Stimulated activated CD8-positive, alpha-beta memory T cell treated with anti-CD3 and anti-CD28 coated beads, Interleukin-12 subunit alpha, Interleukin-12 subunit beta, amount 100 ng/mL, for 24 hours (primary cell): ENCODE data around the gene SPATA45.

Experiments used
- DNase-seq: peaks from one replicate; pipeline ENCODE4 v3.0.0-alpha.2; 2020; ENCODE audit errors: extremely low read depth

SPATA45 gene

GRCh38 chr1:212828395-212828794, 19.1 kb downstream of the SPATA45 start:
- no peak for DNase-seq

GRCh38 chr1:212827831-212828278, 19.6 kb downstream of the SPATA45 start:
- no peak for DNase-seq

- no peak for DNase-seq
Observed at GRCh38 chr1:212827171-212827776, 20.2 kb downstream of the SPATA45 start.

DNA sequence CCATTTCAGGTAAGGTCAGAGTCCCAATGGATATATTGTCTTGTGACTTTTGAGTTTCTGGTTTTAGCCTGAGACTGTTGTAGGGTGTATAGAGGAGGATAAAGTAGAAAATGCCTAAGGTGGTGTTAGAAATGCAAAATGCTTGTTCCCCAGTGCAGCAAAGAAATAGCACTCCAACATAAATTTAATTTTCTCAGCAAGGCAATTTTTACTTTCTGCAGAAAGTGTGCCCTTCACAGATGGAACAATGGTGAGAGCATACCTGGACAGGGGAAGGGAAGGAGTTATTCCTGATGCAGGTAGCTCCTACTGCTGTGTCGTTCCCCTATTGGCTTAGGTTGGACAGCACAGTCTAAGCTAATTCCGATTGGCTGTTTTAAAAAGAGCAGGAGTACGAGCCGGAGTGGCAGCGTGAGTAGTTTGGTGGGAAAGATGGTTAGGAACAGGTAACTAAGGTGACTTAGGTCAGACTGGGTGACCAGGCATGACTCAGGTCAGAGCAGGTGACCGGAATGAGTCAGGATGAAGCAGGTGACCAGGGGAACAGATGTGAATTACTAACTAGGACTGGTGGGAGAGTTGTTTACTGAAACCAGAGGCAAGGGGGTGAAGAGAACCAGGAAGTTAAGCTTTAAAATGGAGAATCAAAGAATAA, 21.5 kb downstream of the SPATA45 start:
- no peak for DNase-seq

DNA sequence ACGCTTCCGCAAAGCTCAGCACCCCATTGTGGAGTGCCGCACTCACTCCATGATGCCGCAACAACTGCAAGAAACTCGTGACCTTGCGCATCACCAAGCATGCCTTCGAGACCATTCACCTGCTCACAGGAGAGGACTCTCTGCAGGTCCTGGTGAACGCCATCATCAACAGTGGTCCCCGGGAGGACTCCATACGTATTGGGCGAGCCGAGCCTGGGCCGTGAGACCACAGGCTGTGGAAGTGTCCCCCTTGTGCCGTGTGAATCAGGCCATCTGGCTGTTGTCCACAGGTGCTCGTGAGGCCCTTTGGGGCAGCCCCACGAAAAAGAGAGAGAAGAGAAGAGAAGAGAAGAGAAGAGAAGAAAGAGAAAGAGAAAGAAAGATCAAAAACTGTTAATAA, 23.2 kb downstream of the SPATA45 start:
- DNase-seq = no peak

DNA sequence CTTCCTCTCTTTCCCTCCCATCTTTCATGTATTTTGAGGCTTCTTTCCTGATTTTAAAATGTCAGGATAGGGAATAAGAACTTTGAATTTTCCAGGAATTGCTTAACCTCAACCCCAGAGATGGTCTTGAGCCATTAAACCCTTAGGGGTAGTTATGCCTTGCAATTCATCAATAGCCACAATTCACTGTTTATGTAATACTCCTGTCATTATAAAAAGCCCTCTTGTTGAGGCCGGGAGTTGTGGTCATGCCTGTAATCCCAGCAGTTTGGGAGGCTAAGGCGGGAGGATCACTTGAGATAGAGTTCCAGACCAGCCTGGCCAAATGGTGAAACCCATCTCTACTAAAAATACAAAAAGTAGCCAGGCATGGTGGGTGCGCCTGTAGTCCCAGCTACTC, 24.5 kb downstream of the SPATA45 start:
- no peak for DNase-seq

DNA sequence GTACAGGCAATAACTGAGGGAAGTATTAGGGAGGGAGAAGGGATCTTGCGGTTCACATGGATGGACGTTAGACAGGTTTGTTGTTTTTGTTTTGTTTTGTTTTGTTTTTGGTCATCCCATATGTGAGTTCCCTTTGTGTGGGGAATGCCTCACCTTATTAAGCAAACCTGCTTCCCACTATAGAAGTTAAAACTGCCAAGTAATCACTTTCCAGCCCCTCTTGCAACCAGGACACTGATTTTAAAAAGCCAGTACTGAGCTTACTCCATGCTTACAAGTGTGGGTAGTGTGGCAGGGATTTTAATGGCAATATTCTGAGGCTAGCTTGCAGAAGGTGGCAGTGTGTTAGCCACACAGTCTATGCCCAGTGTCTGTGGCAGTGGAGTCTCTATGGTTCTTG, 26.5 kb downstream of the SPATA45 start:
- DNase-seq = no peak

- DNase-seq = no peak
Observed at GRCh38 chr1:212819726-212820125, 27.7 kb downstream of the SPATA45 start.

DNA sequence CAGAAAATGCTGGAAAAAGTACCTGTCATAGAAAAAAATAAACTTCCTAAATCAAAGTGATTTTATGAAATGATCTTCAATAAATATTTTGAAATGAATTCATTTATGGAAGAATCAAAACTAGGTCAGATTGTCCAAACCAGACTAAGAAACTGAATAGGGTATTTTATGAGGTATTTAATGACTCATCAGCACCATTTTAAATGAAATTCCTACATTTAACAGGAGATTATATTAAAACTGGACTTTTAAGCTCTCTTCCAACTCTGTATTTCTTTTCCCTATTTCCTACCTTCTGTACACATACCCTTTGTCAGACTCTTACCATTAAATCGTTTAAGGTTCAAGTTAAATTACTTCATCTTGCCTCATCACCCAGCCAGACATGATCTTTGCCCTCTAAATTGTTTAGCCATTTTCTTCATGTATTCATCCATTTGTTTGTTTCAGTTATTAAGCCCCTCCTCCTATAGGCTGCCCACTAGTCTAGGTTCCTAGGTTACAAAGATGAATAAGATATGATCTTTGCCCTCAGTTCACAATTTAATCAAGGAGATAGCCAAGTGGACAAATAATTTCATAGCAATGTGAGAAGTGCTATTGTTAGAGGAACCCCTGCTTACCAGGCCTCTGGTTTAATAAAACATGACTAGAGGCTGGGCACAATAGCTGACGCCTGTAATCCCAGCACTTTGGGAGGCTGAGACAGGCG, 30.7 kb downstream of the SPATA45 start:
- DNase-seq = no peak

GRCh38 chr1:212814537-212815334, 32.7 kb downstream of the SPATA45 start:
- DNase-seq = no peak

GRCh38 chr1:212805767-212806166, 41.7 kb downstream of the SPATA45 start:
- no peak for DNase-seq

DNA sequence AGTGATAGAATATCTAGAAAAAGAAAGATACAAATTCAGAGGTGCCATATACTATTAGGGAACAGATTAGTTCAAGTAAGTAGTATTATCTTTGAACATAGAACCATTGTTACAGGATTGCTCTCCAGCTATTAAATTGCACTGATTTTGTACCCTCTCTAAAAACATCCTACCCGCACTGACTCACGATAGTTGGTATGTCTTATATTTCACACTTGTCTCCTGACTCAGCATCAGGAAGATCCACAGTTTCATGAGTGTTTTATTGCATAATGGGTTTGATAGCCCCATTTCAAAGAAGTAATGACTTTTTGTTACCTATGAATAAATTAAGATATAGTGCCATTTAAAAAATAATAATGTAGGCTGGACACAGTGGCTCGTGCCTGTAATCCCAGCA, 49.8 kb downstream of the SPATA45 start:
- DNase-seq = no peak

GRCh38 chr1:212794561-212795014, 52.9 kb downstream of the SPATA45 start:
- no peak for DNase-seq

GRCh38 chr1:212792396-212792908, 55.0 kb downstream of the SPATA45 start:
- DNase-seq = no peak

- peak; percentile 75 for DNase-seq
Observed at GRCh38 chr1:212791676-212792395, 55.6 kb downstream of the SPATA45 start, which contains the start of the genes NSL1 and TATDN3. Gene NSL1 (minus strand): TSS chr1:212791777. CDS start chr1:212791763, 14 bp downstream. Gene TATDN3 (plus strand): TSS chr1:212791894. CDS start chr1:212791922, 28 bp downstream.

- DNase-seq = no peak
Observed at GRCh38 chr1:212791261-212791675, 56.2 kb downstream of the SPATA45 start.

- DNase-seq = no peak
Observed at GRCh38 chr1:212785871-212786270, 61.6 kb downstream of the SPATA45 start.

DNA sequence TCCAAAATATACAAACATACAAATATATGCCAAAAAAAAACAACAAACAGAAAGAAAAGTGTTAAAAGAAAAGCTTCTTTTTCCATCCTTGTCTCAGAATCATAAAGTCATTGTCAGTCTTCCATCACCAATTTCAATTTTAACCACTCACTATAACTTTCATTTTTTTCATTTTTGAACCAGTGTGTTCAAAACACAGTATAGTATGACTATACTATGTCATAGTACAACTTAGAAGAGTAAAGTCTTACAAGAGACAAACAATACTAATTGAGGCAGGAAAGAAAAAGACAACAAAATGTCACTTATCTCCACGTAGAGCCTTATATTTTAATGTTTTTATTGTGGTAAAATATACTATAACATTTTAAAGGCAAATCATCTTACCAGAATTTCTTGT, 63.5 kb downstream of the SPATA45 start:
- no peak for DNase-seq

GRCh38 chr1:212782422-212783154, 64.9 kb downstream of the SPATA45 start:
- no peak for DNase-seq

- DNase-seq = no peak
Observed at GRCh38 chr1:212781225-212781624, 66.2 kb downstream of the SPATA45 start.
